Metanephros (tissue), 2 donors: ENCODE measurements around the gene GPR61. TPM values are rescaled to one million over a fixed set of nuclear protein-coding genes. Genes with fewer than 3 reads are reported as not detected.

Source experiments
- small RNA-seq: library from RNA; depleted of rRNA; stranded (forward); fragments of <200 nt; gene quantifications from one replicate; pipeline ENCODE3, GENCODE V24; 2014; ENCODE audit warnings: low replicate concordance
- total RNA-seq: library from RNA; depleted of rRNA; stranded (reverse); fragments of >200 nt; gene quantifications from one replicate; pipeline ENCODE4 v1.2.3, GENCODE V29; 2014

GPR61 gene
- total RNA-seq: 0.35 TPM

GRCh38 chr1:109539676-109540075 lies at the start of gene GPR61:
Gene GPR61 (plus strand): TSS chr1:109539872. CDS start chr1:109543023, 3,151 bp downstream.

GRCh38 chr1:109493805-109494539 lies 45.7 kb upstream of the GPR61 start, which contains the start of gene CYB561D1:
Gene CYB561D1 (plus strand): TSS chr1:109494094. CDS start chr1:109494140, 46 bp downstream.

GRCh38 chr1:109509176-109510134 lies 30.2 kb upstream of the GPR61 start, which contains the start of gene AMIGO1:
Gene AMIGO1 (minus strand): TSS chr1:109509727. CDS start chr1:109508912, 815 bp downstream.

GRCh38 chr1:109548321-109549267 lies 8.9 kb downstream of the GPR61 start, which contains the start of gene GNAI3:
Gene GNAI3 (plus strand): TSS chr1:109548615. CDS start chr1:109548721, 106 bp downstream.

Small RNA genes lying within 50 kb of the gene (small RNA-seq; reads per million reads assigned to genes)
- gene RNU6V: not detected

Other genes with a start within 250 kb of the GPR61 start
- gene MYBPHL, start 232.9 kb upstream of the GPR61 start, total RNA-seq: not detected
- gene SORT1, start 142.0 kb upstream of the GPR61 start, total RNA-seq: 52.5 TPM
- 23.8 TPM for gene PSMA5, start 113.4 kb upstream of the GPR61 start, total RNA-seq
- 25.6 TPM for gene SYPL2, start 73.3 kb upstream of the GPR61 start, total RNA-seq
- gene ATXN7L2, start 56.0 kb upstream of the GPR61 start, total RNA-seq: 6.0 TPM
- gene CYB561D1, start 45.8 kb upstream of the GPR61 start, total RNA-seq: 6.3 TPM
- 7.6 TPM for gene AMIGO1, start 30.1 kb upstream of the GPR61 start, total RNA-seq
- gene GNAI3, start 8.7 kb downstream of the GPR61 start, total RNA-seq: 8.3 TPM
- not detected for gene GNAT2, start 79.7 kb downstream of the GPR61 start, total RNA-seq
- gene AMPD2, start 80.0 kb downstream of the GPR61 start, total RNA-seq: 66.7 TPM
- gene GSTM4, start 116.2 kb downstream of the GPR61 start, total RNA-seq: 33.1 TPM
- 102 TPM for gene GSTM2, start 128.2 kb downstream of the GPR61 start, total RNA-seq
- gene GSTM1, start 147.9 kb downstream of the GPR61 start, total RNA-seq: not detected
- gene GSTM5, start 172.4 kb downstream of the GPR61 start, total RNA-seq: 16.5 TPM
- gene GSTM3, start 201.2 kb downstream of the GPR61 start, total RNA-seq: 175 TPM
- 0.41 TPM for gene EPS8L3, start 224.1 kb downstream of the GPR61 start, total RNA-seq